IMR-90 (cell line): ENCODE measurements around the gene MMRN2.

Experiments
- BHLHE40 ChIP-seq: fragments of 150-350 bp; IDR thresholded peaks from 2 replicates; pipeline ENCODE4 v1.6.1; 2016; ENCODE audit warnings: mild to moderate bottlenecking, low read depth, low read length
- CEBPB ChIP-seq: IDR thresholded peaks from 2 replicates; pipeline ENCODE4 v1.6.1; 2012; ENCODE audit warnings: low read depth, low read length, improper control_type of control experiment
- FOS ChIP-seq: fragments of 150-350 bp; IDR thresholded peaks from 2 replicates; pipeline ENCODE4 v1.6.1; 2016; ENCODE audit warnings: low read depth, low read length
- MAZ ChIP-seq: IDR thresholded peaks from 2 replicates; pipeline ENCODE4 v1.6.1; 2012; ENCODE audit warnings: low read depth, mild to moderate bottlenecking, low read length, improper control_type of control experiment, moderate library complexity, borderline replicate concordance
- MXI1 ChIP-seq: IDR thresholded peaks from 2 replicates; pipeline ENCODE4 v1.6.1; 2012; ENCODE audit warnings: low read depth, mild to moderate bottlenecking, low read length, moderate library complexity, borderline replicate concordance
- POLR2A ChIP-seq: IDR thresholded peaks from 2 replicates; pipeline ENCODE4 v1.6.1; 2012; ENCODE audit warnings: mild to moderate bottlenecking, low read depth, low read length
- RAD21 ChIP-seq: IDR thresholded peaks from 2 replicates; pipeline ENCODE4 v1.6.1; 2012; ENCODE audit warnings: low read length, improper control_type of control experiment
- RCOR1 ChIP-seq: IDR thresholded peaks from 2 replicates; pipeline ENCODE4 v1.6.1; 2012; ENCODE audit warnings: mild to moderate bottlenecking, low read length, improper control_type of control experiment; ENCODE audit not compliant: insufficient replicate concordance
- RFX5 ChIP-seq: IDR thresholded peaks from 2 replicates; pipeline ENCODE4 v1.8.0; 2012; ENCODE audit warnings: low read depth, mild to moderate bottlenecking, low read length, moderate library complexity
- SMC3 ChIP-seq: fragments of 150-350 bp; IDR thresholded peaks from 2 replicates; pipeline ENCODE4 v1.6.1; 2016; ENCODE audit warnings: low read depth, mild to moderate bottlenecking, antibody characterized with exemption, low read length, moderate library complexity
- TF ChIP-seq, protein P1 (sequence below): conservative IDR thresholded peaks from 2 replicates; pipeline ENCODE4 v1.5.1; 2012; ENCODE audit warnings: mild to moderate bottlenecking, low read depth, low read length, improper control_type of control experiment
- TF ChIP-seq, protein P2 (sequence below): fragments of 150-350 bp; IDR thresholded peaks from 2 replicates; pipeline ENCODE4 v1.6.1; 2017; ENCODE audit warnings: mild to moderate bottlenecking, antibody characterized with exemption, low read length, low read depth

DNA sequence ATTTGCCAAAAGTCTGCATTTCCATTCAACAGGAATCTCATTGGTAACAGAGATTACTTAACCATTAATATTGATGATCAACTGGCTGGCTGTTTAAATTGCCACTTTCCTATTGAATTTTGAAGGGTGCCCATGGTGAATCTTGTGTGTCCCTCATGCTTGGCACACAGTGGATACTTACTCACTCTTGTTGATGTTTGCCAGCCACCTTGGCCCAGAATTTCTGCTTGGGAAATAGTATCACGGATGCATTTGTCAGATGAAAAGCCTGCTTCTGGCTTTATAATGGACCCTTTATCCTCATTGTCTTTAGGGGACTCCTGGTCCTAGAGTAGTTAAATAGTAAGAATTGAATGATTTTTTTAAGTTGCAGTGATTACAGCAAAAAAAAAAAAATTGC, 52.0 kb downstream of the MMRN2 start:
- TF ChIP-seq POLR2A, result no peak
- TF ChIP-seq, protein P1, sequence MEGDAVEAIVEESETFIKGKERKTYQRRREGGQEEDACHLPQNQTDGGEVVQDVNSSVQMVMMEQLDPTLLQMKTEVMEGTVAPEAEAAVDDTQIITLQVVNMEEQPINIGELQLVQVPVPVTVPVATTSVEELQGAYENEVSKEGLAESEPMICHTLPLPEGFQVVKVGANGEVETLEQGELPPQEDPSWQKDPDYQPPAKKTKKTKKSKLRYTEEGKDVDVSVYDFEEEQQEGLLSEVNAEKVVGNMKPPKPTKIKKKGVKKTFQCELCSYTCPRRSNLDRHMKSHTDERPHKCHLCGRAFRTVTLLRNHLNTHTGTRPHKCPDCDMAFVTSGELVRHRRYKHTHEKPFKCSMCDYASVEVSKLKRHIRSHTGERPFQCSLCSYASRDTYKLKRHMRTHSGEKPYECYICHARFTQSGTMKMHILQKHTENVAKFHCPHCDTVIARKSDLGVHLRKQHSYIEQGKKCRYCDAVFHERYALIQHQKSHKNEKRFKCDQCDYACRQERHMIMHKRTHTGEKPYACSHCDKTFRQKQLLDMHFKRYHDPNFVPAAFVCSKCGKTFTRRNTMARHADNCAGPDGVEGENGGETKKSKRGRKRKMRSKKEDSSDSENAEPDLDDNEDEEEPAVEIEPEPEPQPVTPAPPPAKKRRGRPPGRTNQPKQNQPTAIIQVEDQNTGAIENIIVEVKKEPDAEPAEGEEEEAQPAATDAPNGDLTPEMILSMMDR, result no peak
- no peak for TF ChIP-seq SMC3
- no peak for TF ChIP-seq RCOR1
- TF ChIP-seq, protein P2, sequence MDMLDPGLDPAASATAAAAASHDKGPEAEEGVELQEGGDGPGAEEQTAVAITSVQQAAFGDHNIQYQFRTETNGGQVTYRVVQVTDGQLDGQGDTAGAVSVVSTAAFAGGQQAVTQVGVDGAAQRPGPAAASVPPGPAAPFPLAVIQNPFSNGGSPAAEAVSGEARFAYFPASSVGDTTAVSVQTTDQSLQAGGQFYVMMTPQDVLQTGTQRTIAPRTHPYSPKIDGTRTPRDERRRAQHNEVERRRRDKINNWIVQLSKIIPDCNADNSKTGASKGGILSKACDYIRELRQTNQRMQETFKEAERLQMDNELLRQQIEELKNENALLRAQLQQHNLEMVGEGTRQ, result no peak
- no peak for TF ChIP-seq RAD21
- TF ChIP-seq CEBPB, result no peak
- no peak for TF ChIP-seq BHLHE40
- TF ChIP-seq FOS, result no peak
- TF ChIP-seq MAZ, result no peak
- TF ChIP-seq RFX5, result no peak
- no peak for TF ChIP-seq MXI1
